HCT116 (cell line): ENCODE measurements around the gene TRAT1.

Experiments
- TCF7L2 ChIP-seq: IDR thresholded peaks from 2 replicates; pipeline ENCODE4 v1.7.0; 2011; ENCODE audit warnings: borderline replicate concordance, inconsistent platforms; ENCODE audit not compliant: insufficient read depth, insufficient read length; ENCODE audit errors: extremely low read depth
- TF ChIP-seq, protein P1 (sequence below), 3 experiments: fragments of 200-600 bp in 1 of 3; sonication (generic) in 1 of 3; IDR thresholded peaks in 2 of 3; conservative IDR thresholded peaks in 1 of 3; 2 replicates each; pipeline ENCODE4 v1.5.1; 2012 to 2017; ENCODE audit warnings: low read depth in 2 of 3, low read length in 2 of 3, antibody characterized with exemption in 1 of 3, borderline replicate concordance in 1 of 3, control low read depth in 1 of 3, mild to moderate bottlenecking in 1 of 3, mixed read lengths in 1 of 3, mixed run types in 1 of 3, moderate library complexity in 1 of 3; ENCODE audit not compliant: insufficient read depth in 1 of 3

DNA sequence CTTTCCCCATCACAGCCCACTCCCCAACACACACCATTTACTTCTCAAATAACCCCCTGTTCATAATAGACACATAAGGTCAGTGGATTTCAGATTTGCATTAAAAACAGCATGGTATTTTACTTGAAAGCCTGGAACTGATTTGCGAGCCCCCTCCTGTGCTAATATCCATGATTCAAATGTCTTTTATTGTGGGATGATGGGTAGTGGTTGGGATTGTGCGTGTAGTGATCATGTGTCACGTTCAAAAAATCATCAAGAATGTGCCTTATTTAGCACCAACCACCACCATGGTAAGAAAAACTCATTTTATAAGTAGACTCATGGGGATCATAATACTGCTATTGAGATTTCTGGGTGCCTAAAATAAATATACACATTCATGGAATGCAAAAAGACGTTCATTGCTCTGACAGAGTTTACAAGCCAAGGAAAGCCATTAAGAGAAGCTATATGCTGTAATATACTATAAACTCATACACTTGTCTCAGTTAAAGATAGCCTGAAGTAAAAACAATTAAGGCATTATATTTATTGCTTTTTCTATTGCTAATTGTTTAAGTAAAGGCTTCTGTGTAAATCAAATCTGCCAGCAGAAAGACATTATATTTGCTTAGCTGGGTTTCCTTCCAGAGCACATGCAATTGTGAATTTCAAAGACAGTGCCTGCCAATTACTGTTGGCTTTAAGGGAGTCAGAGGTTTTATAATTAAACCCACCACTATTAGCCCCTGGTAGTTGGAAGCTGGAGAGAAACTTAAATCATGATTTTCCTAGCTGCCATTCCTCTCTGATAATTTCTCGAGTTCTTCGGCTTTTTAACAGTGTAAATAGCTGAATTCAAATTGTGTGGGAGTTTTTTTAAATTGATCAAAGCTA lies 4.0 kb downstream of the TRAT1 start:
- TF ChIP-seq, protein P1, sequence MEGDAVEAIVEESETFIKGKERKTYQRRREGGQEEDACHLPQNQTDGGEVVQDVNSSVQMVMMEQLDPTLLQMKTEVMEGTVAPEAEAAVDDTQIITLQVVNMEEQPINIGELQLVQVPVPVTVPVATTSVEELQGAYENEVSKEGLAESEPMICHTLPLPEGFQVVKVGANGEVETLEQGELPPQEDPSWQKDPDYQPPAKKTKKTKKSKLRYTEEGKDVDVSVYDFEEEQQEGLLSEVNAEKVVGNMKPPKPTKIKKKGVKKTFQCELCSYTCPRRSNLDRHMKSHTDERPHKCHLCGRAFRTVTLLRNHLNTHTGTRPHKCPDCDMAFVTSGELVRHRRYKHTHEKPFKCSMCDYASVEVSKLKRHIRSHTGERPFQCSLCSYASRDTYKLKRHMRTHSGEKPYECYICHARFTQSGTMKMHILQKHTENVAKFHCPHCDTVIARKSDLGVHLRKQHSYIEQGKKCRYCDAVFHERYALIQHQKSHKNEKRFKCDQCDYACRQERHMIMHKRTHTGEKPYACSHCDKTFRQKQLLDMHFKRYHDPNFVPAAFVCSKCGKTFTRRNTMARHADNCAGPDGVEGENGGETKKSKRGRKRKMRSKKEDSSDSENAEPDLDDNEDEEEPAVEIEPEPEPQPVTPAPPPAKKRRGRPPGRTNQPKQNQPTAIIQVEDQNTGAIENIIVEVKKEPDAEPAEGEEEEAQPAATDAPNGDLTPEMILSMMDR (IDR thresholded peaks at IDR 0.05 in 2 of 3, conservative IDR thresholded peaks at IDR 0.05 in 1 of 3; ENCODE audit: borderline replicate concordance in 1 of 3, insufficient read depth in 1 of 3, low read depth in 2 of 3, low read length in 2 of 3) = no peak
- TF ChIP-seq TCF7L2 = no peak
